Limb (tissue), 2 donors: ENCODE results near the gene TBC1D22A.
"Not testable (repeated sequence)": the region's sequence is repeated elsewhere in the genome, so short reads cannot be mapped to it uniquely, and the experiment has no call there.

Source experiments
- DNase-seq, 2 donors: peaks; one replicate each; pipeline ENCODE4 v3.0.0-alpha.2; 2016; ENCODE audit errors: extremely low spot score in 2 of 2

The TBC1D22A gene

GRCh38 chr22:47044722-47045535 lies 282.5 kb downstream of the TBC1D22A start:
- no peak for DNase-seq

- no peak for DNase-seq
These were observed 283.4 kb downstream of the TBC1D22A start for GRCh38 chr22:47045691-47046410.

- DNase-seq = no peak
These were observed 284.1 kb downstream of the TBC1D22A start for GRCh38 chr22:47046411-47047065.

GRCh38 chr22:47047321-47048122 lies 285.1 kb downstream of the TBC1D22A start:
- no peak for DNase-seq

GRCh38 chr22:47048123-47049077 lies 285.9 kb downstream of the TBC1D22A start:
- no peak for DNase-seq

- no peak for DNase-seq
These were observed 286.7 kb downstream of the TBC1D22A start for GRCh38 chr22:47049078-47049624.

GRCh38 chr22:47049736-47050400 lies 287.4 kb downstream of the TBC1D22A start:
- DNase-seq = not testable (repeated sequence)

- no peak for DNase-seq
These were observed 288.1 kb downstream of the TBC1D22A start for GRCh38 chr22:47050401-47051051.

GRCh38 chr22:47051441-47052071 lies 289.1 kb downstream of the TBC1D22A start:
- DNase-seq = no peak

GRCh38 chr22:47052236-47053012 lies 290.0 kb downstream of the TBC1D22A start:
- DNase-seq = no peak

- no peak for DNase-seq
These were observed 290.7 kb downstream of the TBC1D22A start for GRCh38 chr22:47053013-47053725.

GRCh38 chr22:47053726-47054141 lies 291.3 kb downstream of the TBC1D22A start:
- DNase-seq = no peak

- DNase-seq = no peak
These were observed 292.0 kb downstream of the TBC1D22A start for GRCh38 chr22:47054231-47055072.

- no peak for DNase-seq
These were observed 292.6 kb downstream of the TBC1D22A start for GRCh38 chr22:47055073-47055355.

- DNase-seq = no peak
These were observed 293.0 kb downstream of the TBC1D22A start for GRCh38 chr22:47055461-47055860.

- no peak for DNase-seq
These were observed 293.5 kb downstream of the TBC1D22A start for GRCh38 chr22:47055921-47056320.
